Endothelial cell of umbilical vein (primary cell): ENCODE results near the gene CTBP1. TPM values are rescaled to one million over a fixed set of nuclear protein-coding genes. Genes with fewer than 3 reads are reported as not detected.

ENCODE experiments used
- BruUV-seq: library from RNA; stranded (reverse); fragments of 400-500 nt; replicated peaks from 2 replicates; lab custom pipeline; 2021; lab: Mats Ljungman, UMichigan
- CTCF ChIA-PET: fragments of 300-600, 350-600 bp; sonication (Branson Sonifier 250); formaldehyde crosslinking; loops from one replicate; lab custom pipeline; 2021; ENCODE audit warnings: antibody characterized with exemption, inconsistent platforms; lab: Charles Lee
- POLR2A ChIA-PET: fragments of 300-600, 350-600 bp; sonication (Branson Sonifier 250); formaldehyde crosslinking; loops from one replicate; lab custom pipeline; 2021; ENCODE audit warnings: antibody characterized with exemption, inconsistent platforms; lab: Charles Lee
- DNase-seq: peaks from one replicate; pipeline ENCODE4 v3.0.0-alpha.2; 2011; ENCODE audit warnings: low read depth, low spot score
- FAIRE-seq: peaks from 2 replicates; lab custom pipeline; 2011; peaks lifted over from hg19 to GRCh38; lab: Jason Lieb, UNC
- H2AFZ ChIP-seq: 2 replicates; pipeline ENCODE4 v1.6.0; 2012; ENCODE audit warnings: low read depth, low read length, control low read depth, inconsistent platforms
- H3K27ac ChIP-seq: 2 replicates; pipeline ENCODE4 v1.5.1; 2011; ENCODE audit warnings: low read depth, mild to moderate bottlenecking, control low read depth, low read length, moderate library complexity; ENCODE audit not compliant: insufficient read depth
- H3K27me3 ChIP-seq, 2 experiments: 2 replicates each; pipeline versions ENCODE4 v1.6.0 to v1.6.1; 2011; ENCODE audit warnings: low read length in 2 of 2, mixed read lengths in 1 of 2; ENCODE audit not compliant: control insufficient read depth in 2 of 2, insufficient read depth in 2 of 2
- H3K36me3 ChIP-seq, 2 experiments: 2 replicates in 1 of 2; 3 replicates in 1 of 2; pipeline ENCODE4 v1.5.1; 2011; ENCODE audit warnings: low read length in 2 of 2, mild to moderate bottlenecking in 1 of 2, moderate library complexity in 1 of 2; ENCODE audit not compliant: control insufficient read depth in 2 of 2, insufficient read depth in 2 of 2; ENCODE audit errors: extremely low read depth in 1 of 2
- H3K4me1 ChIP-seq: 3 replicates; pipeline ENCODE4 v1.5.1; 2011; ENCODE audit warnings: mild to moderate bottlenecking, low read length; ENCODE audit not compliant: control insufficient read depth, insufficient read depth; ENCODE audit errors: extremely low read depth
- H3K4me2 ChIP-seq: 2 replicates; pipeline ENCODE4 v1.6.1; 2011; ENCODE audit warnings: low read length, control low read depth, mixed read lengths; ENCODE audit not compliant: insufficient read depth
- H3K4me3 ChIP-seq, 3 experiments: fragments of 200-600 bp in 1 of 3; sonication (generic), shearing (Covaris generic) in 1 of 3; replicated peaks in 1 of 3; 2 replicates each; pipeline ENCODE4 v1.5.1; 2011 to 2016; ENCODE audit warnings: control low read depth in 3 of 3, low read length in 3 of 3, mild to moderate bottlenecking in 2 of 3, inconsistent platforms in 1 of 3, low read depth in 1 of 3, moderate library complexity in 1 of 3; ENCODE audit not compliant: insufficient read depth in 1 of 3
- H3K79me2 ChIP-seq: 2 replicates; pipeline ENCODE4 v1.6.0; 2012; ENCODE audit warnings: low read length, inconsistent platforms; ENCODE audit not compliant: control insufficient read depth, insufficient read depth
- H3K9ac ChIP-seq: replicated peaks from 2 replicates; pipeline ENCODE3; 2011; ENCODE audit warnings: low read length, control low read depth; ENCODE audit not compliant: insufficient read depth; ENCODE audit errors: extremely low read depth
- H3K9me1 ChIP-seq: replicated peaks from 3 replicates; pipeline ENCODE4 v1.6.0; 2011; ENCODE audit warnings: mild to moderate bottlenecking, low read length; ENCODE audit not compliant: control insufficient read depth, insufficient read depth; ENCODE audit errors: extremely low read depth
- H3K9me3 ChIP-seq: replicated peaks from 2 replicates; pipeline ENCODE4 v1.5.1; 2012; ENCODE audit warnings: low read length, inconsistent platforms; ENCODE audit not compliant: control insufficient read depth, insufficient read depth
- H4K20me1 ChIP-seq: replicated peaks from 2 replicates; pipeline ENCODE3; 2011; ENCODE audit warnings: mild to moderate bottlenecking, low read length; ENCODE audit not compliant: control insufficient read depth, insufficient read depth; ENCODE audit errors: extremely low read depth
- EZH2 ChIP-seq: IDR thresholded peaks from 2 replicates; pipeline ENCODE4 v1.6.1; 2012; ENCODE audit warnings: borderline replicate concordance, low read depth, mild to moderate bottlenecking, moderate library complexity, low read length, inconsistent platforms; ENCODE audit not compliant: severe bottlenecking
- FOS ChIP-seq: IDR thresholded peaks from 2 replicates; pipeline ENCODE4 v1.6.1; 2011; ENCODE audit warnings: mild to moderate bottlenecking, low read length, moderate library complexity, borderline replicate concordance; ENCODE audit not compliant: insufficient read depth
- GATA2 ChIP-seq: IDR thresholded peaks from 2 replicates; pipeline ENCODE4 v1.7.0; 2011; ENCODE audit warnings: low read depth, mild to moderate bottlenecking, moderate library complexity, mixed read lengths, low read length; ENCODE audit not compliant: insufficient read length, insufficient read depth
- JUN ChIP-seq: IDR thresholded peaks from 2 replicates; pipeline ENCODE4 v1.6.1; 2011; ENCODE audit warnings: borderline replicate concordance, low read depth; ENCODE audit not compliant: insufficient read length, insufficient read depth
- MYC ChIP-seq: IDR thresholded peaks from one replicate; pipeline ENCODE4 v1.6.1; 2011; ENCODE audit warnings: mild to moderate bottlenecking, low read depth, low read length
- POLR2A ChIP-seq: IDR thresholded peaks from 2 replicates; pipeline ENCODE4 v1.6.1; 2012; ENCODE audit warnings: low read depth, mild to moderate bottlenecking, control low read depth, low read length
- POLR2AphosphoS5 ChIP-seq: IDR thresholded peaks from 2 replicates; pipeline ENCODE4 v1.6.1; 2012; ENCODE audit warnings: low read depth, mild to moderate bottlenecking, control low read depth, low read length, moderate library complexity; ENCODE audit not compliant: insufficient read depth
- dilution Hi-C: fragments of 300-500 bp; cut with MboI; formaldehyde crosslinking; loops from one replicate; pipeline ENCODE4 v1.15.0; 2019; ENCODE audit warnings: low sequenced_read_pairs; ENCODE audit not compliant: extremely low pct_ligation_motif_present
- intact Hi-C: fragments of 100-400 bp; cut with micrococcal nuclease; formaldehyde crosslinking; loops from one replicate; pipeline ENCODE4 v1.10.0; 2022
- polyA plus RNA-seq, 4 experiments: library from polyadenylated mRNA; depleted of rRNA in 3 of 4; stranded (reverse) in 3 of 4; unstranded in 1 of 4; fragments of >200 nt; gene quantifications; 2 replicates each; pipeline versions ENCODE4 v1.2.1 to v1.2.3, GENCODE V29; 2011 to 2012; ENCODE audit warnings: missing spikeins in 1 of 4
- total RNA-seq: library from RNA; stranded (reverse); gene quantifications from 2 replicates; pipeline ENCODE4 v1.2.3, GENCODE V29; 2021
- TF ChIP-seq, protein P1 (sequence below), 2 donors: IDR thresholded peaks; 1 replicate in 1 of 2; 2 replicates in 1 of 2; pipeline ENCODE4 v1.5.1; 2011; ENCODE audit warnings: low read length in 2 of 2, mild to moderate bottlenecking in 2 of 2, moderate library complexity in 2 of 2, control low read depth in 1 of 2, inconsistent platforms in 1 of 2, low read depth in 1 of 2; ENCODE audit not compliant: insufficient read depth in 1 of 2; ENCODE audit errors: extremely low read depth in 1 of 2
- TF ChIP-seq, protein P2 (sequence below): IDR thresholded peaks from 2 replicates; pipeline ENCODE4 v1.6.1; 2011; ENCODE audit not compliant: insufficient read depth, insufficient read length

The CTBP1 gene
- total and polyA plus RNA-seq, 2 donors (not counting 3 experiments of a cell fraction or from before 2014, with no cell fraction given): 165 to 167 TPM

DNA sequence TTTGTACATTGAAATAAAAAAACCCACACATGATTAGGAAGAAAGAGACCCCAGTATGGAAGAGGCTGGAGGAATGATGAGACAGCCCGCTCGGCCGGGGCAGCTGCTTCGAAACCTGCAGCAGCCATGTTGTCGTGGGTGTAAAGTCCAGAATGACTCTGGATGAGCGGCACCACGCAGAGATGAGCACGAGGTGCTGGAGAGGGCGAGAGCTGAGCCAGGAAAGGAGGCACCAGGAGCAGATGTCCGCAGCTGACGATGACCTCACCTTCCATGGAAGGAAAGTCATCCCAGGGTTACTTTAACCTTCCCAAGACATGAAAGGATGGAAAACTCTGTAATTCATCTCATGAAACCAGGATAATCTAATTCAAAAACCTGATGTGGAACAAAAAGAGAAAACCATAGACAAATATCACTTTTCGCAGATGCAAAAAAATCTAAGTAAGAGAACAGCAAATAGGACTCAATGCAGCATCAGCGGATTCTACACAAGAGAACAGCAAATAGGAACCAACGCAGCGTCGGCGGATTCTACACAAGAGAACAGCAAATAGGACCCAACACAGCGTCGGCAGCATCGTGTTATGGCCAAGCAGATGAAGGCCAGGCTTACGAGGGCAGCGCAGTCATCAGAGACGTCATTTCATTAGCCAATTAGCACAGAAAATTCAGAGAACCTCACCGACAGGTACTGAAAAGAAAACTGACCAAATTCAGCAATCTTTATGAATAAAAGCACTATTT, 50.7 kb downstream of the CTBP1 start:
- no peaks in the 10 kb centered on the region for H3K79me2 ChIP-seq
- no peaks in the 10 kb centered on the region for H4K20me1 ChIP-seq
- no peak overlapping the region for H3K4me3 ChIP-seq
- H3K4me2 ChIP-seq: no peak overlapping the region
- no peaks in the 10 kb centered on the region for H3K27me3 ChIP-seq
- DNase-seq (no peak), FAIRE-seq (no peak)
- ChIA-PET POLR2A (interaction anchor here (0.7 kb wide), 1 partner anchor 91 kb away, joined by 3 read pairs; no protein-coding TSS in a partner anchor), CTCF (no interaction called here)
- intact Hi-C loops: no loop called here
- no peak overlapping the region for H3K27ac ChIP-seq
- no peaks in the 10 kb centered on the region for H3K36me3 ChIP-seq
- no peaks in the 10 kb centered on the region for H3K4me1 ChIP-seq
- H3K9me1 ChIP-seq: no peaks in the 10 kb centered on the region
- no peak overlapping the region for H2AFZ ChIP-seq
- dilution Hi-C loops: no loop called here
- TF ChIP-seq GATA2 (no peak), FOS (no peak), JUN (no peak), POLR2A (no peak), EZH2 (no peak), MYC (no peak), POLR2AphosphoS5 (no peak)
- TF ChIP-seq, protein P1, sequence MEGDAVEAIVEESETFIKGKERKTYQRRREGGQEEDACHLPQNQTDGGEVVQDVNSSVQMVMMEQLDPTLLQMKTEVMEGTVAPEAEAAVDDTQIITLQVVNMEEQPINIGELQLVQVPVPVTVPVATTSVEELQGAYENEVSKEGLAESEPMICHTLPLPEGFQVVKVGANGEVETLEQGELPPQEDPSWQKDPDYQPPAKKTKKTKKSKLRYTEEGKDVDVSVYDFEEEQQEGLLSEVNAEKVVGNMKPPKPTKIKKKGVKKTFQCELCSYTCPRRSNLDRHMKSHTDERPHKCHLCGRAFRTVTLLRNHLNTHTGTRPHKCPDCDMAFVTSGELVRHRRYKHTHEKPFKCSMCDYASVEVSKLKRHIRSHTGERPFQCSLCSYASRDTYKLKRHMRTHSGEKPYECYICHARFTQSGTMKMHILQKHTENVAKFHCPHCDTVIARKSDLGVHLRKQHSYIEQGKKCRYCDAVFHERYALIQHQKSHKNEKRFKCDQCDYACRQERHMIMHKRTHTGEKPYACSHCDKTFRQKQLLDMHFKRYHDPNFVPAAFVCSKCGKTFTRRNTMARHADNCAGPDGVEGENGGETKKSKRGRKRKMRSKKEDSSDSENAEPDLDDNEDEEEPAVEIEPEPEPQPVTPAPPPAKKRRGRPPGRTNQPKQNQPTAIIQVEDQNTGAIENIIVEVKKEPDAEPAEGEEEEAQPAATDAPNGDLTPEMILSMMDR (IDR thresholded peaks at IDR 0.05; ENCODE audit: extremely low read depth in 1 of 2, insufficient read depth in 1 of 2, low read depth in 1 of 2, low read length in 2 of 2): no peak
- TF ChIP-seq, protein P2, sequence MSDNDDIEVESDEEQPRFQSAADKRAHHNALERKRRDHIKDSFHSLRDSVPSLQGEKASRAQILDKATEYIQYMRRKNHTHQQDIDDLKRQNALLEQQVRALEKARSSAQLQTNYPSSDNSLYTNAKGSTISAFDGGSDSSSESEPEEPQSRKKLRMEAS: no peak
- no peaks in the 10 kb centered on the region for H3K9me3 ChIP-seq
- no peak overlapping the region for H3K9ac ChIP-seq
- no TSS peak for BruUV-seq
